Measurements from ENCODE around the gene TMEM101. TPM values are rescaled to one million over a fixed set of nuclear protein-coding genes. Genes with fewer than 3 reads are reported as not detected.

Gene TMEM101
- total RNA-seq, 1 experiment from 2014 or later, result 12.7 TPM

DNA sequence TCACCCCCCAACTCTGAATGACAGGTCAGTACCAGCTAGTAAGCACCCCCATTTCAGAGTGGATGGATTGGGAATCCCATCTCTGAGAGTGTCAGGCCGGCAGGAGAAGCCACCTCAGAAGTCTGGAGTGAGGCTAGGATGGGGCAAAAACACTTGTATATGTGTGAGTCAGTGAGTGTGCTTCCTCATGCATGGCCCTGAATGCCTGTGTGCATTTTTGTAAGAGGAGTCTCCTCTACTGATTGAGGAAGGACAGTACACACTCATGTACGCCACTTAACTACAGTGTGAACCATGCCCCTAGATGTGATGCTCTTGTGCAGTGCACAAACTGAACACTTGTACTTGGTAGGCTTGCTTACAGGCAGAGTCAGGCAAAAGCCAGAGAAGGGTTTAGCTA lies 32.6 kb downstream of the TMEM101 start:
- no peak for TF ChIP-seq EZH2 (IDR thresholded peaks at IDR 0.05; ENCODE audit: borderline replicate concordance, low read depth, low read length, poor library complexity, severe bottlenecking)
- TF ChIP-seq, protein P1, sequence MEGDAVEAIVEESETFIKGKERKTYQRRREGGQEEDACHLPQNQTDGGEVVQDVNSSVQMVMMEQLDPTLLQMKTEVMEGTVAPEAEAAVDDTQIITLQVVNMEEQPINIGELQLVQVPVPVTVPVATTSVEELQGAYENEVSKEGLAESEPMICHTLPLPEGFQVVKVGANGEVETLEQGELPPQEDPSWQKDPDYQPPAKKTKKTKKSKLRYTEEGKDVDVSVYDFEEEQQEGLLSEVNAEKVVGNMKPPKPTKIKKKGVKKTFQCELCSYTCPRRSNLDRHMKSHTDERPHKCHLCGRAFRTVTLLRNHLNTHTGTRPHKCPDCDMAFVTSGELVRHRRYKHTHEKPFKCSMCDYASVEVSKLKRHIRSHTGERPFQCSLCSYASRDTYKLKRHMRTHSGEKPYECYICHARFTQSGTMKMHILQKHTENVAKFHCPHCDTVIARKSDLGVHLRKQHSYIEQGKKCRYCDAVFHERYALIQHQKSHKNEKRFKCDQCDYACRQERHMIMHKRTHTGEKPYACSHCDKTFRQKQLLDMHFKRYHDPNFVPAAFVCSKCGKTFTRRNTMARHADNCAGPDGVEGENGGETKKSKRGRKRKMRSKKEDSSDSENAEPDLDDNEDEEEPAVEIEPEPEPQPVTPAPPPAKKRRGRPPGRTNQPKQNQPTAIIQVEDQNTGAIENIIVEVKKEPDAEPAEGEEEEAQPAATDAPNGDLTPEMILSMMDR (conservative IDR thresholded peaks at IDR 0.05; ENCODE audit: low read depth, low read length), result no peak
- no peak for DNase-seq (ENCODE audit: low spot score)
- no peak overlapping the region for H3K4me3 ChIP-seq (ENCODE audit: low read depth, low read length, poor library complexity, severe bottlenecking)
- intact Hi-C loops (cut with micrococcal nuclease; ENCODE audit: unreplicated experiment), result no loop called here
- no peaks in the 10 kb centered on the region for H3K27me3 ChIP-seq (replicated peaks; ENCODE audit: insufficient read depth, low read depth, low read length, poor library complexity)
- H3K27ac ChIP-seq (ENCODE audit: low read depth, low read length, poor library complexity, severe bottlenecking), result no peak overlapping the region
- H3K9me3 ChIP-seq (ENCODE audit: low read depth, low read length, poor library complexity, severe bottlenecking), result no peaks in the 10 kb centered on the region
- no TSS peak for BruUV-seq (replicated peaks)
- ChIA-PET POLR2A (ENCODE audit: low non-redundant PET) (no interaction called here), CTCF (interaction anchor here (0.6 kb wide), 2 partner anchors 11 to 136 kb away, joined by 3 to 5 read pairs; no protein-coding TSS in a partner anchor)
- H3K4me1 ChIP-seq (ENCODE audit: insufficient read depth, low read length, poor library complexity, severe bottlenecking), result no peaks in the 10 kb centered on the region
- H3K36me3 ChIP-seq (ENCODE audit: insufficient read depth, low read length, poor library complexity, severe bottlenecking), result no peaks in the 10 kb centered on the region

DNA sequence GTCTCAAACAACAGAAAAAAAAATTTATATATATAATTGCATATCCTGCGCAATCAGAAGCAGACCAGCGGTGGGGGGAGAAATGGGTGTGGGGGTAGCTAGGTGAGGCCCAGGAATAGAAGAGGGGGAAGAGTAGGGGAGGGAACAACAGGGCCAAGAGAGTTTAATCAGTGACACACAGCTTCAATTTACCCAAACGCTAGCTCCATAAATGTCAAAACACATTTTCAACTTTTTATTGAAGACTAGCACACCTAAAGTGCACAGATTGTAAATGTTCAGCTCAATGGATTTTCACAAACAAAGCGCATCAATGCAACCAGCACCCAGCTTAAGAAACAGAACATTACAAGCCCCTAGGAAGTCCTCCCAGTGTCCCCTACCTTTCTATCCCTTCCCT lies 35.1 kb downstream of the TMEM101 start:
- Histone ChIP-seq H3K9me3 (ENCODE audit: low read depth, low read length, poor library complexity, severe bottlenecking) (no peaks in the 10 kb centered on the region), H3K4me1 (ENCODE audit: insufficient read depth, low read length, poor library complexity, severe bottlenecking) (no peaks in the 10 kb centered on the region), H3K27me3 (replicated peaks; ENCODE audit: insufficient read depth, low read depth, low read length, poor library complexity) (no peaks in the 10 kb centered on the region), H3K4me3 (ENCODE audit: low read depth, low read length, poor library complexity, severe bottlenecking) (no peak overlapping the region), H3K36me3 (ENCODE audit: insufficient read depth, low read length, poor library complexity, severe bottlenecking) (no peaks in the 10 kb centered on the region), H3K27ac (ENCODE audit: low read depth, low read length, poor library complexity, severe bottlenecking) (no peak overlapping the region)
- ChIA-PET CTCF (interaction anchor here (0.7 kb wide), 1 partner anchor 123 kb away, joined by 6 read pairs; no protein-coding TSS in a partner anchor), POLR2A (ENCODE audit: low non-redundant PET) (no interaction called here)
- BruUV-seq (replicated peaks), result no TSS peak
- intact Hi-C loops (cut with micrococcal nuclease; ENCODE audit: unreplicated experiment), result no loop called here
- DNase-seq (ENCODE audit: low spot score), result no peak
- no peak for TF ChIP-seq EZH2 (IDR thresholded peaks at IDR 0.05; ENCODE audit: borderline replicate concordance, low read depth, low read length, poor library complexity, severe bottlenecking)
- TF ChIP-seq, protein P1 (conservative IDR thresholded peaks at IDR 0.05; ENCODE audit: low read depth, low read length), result no peak

DNA sequence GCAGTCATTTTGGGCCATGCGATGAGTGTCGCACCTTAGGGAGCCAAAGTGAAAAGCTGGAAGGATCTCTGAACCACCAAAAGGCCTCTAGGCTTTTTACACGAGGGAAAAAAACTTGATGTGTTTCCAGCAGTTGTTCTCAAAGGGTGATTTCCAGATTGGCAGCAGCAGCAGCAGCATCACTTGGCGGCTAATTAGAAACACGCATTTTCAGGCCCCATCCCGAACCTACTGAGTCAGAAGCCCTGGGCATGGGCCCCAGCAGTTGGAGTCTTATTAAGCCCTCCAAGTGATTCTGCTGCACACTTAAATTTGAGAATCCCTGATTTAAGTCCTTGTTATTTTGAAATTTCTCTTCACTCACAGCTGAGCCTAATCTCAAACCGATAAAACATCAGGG lies 35.8 kb downstream of the TMEM101 start:
- POLR2A ChIA-PET (ENCODE audit: low non-redundant PET), result no interaction called here
- H3K4me1 ChIP-seq (ENCODE audit: insufficient read depth, low read length, poor library complexity, severe bottlenecking), result no peaks in the 10 kb centered on the region

More for the DNA sequence above, 35.8 kb downstream of the TMEM101 start:
- Histone ChIP-seq H3K27ac (ENCODE audit: low read depth, low read length, poor library complexity, severe bottlenecking) (no peak overlapping the region), H3K36me3 (ENCODE audit: insufficient read depth, low read length, poor library complexity, severe bottlenecking) (no peaks in the 10 kb centered on the region), H3K9me3 (ENCODE audit: low read depth, low read length, poor library complexity, severe bottlenecking) (no peaks in the 10 kb centered on the region), H3K4me3 (ENCODE audit: low read depth, low read length, poor library complexity, severe bottlenecking) (no peak overlapping the region), H3K27me3 (replicated peaks; ENCODE audit: insufficient read depth, low read depth, low read length, poor library complexity) (no peaks in the 10 kb centered on the region)
- TF ChIP-seq, protein P1 (conservative IDR thresholded peaks at IDR 0.05; ENCODE audit: low read depth, low read length), result no peak
- no peak for TF ChIP-seq EZH2 (IDR thresholded peaks at IDR 0.05; ENCODE audit: borderline replicate concordance, low read depth, low read length, poor library complexity, severe bottlenecking)
- intact Hi-C loops (cut with micrococcal nuclease; ENCODE audit: unreplicated experiment), result no loop called here
- no peak for DNase-seq (ENCODE audit: low spot score)
- no TSS peak for BruUV-seq (replicated peaks)
- CTCF ChIA-PET, result no interaction called here

All from A673 (cell line).